AG10803 (cell line): ENCODE data around the gene ACAD10.
A peak's percentile ranks its signal among the peaks of the same experiment; 100 is the strongest.

Source experiments
- DNase-seq: peaks from one replicate; pipeline ENCODE4 v3.0.0; 2010; ENCODE audit warnings: low read depth
- H3K4me3 ChIP-seq: 2 replicates; pipeline ENCODE4 v1.5.1; 2011; ENCODE audit warnings: mild to moderate bottlenecking, low read length, control low read depth
- TF ChIP-seq, protein P1 (sequence below): conservative IDR thresholded peaks from 2 replicates; pipeline ENCODE4 v1.5.1; 2011; ENCODE audit warnings: mild to moderate bottlenecking, low read length, control low read depth, inconsistent platforms

The ACAD10 gene

DNA sequence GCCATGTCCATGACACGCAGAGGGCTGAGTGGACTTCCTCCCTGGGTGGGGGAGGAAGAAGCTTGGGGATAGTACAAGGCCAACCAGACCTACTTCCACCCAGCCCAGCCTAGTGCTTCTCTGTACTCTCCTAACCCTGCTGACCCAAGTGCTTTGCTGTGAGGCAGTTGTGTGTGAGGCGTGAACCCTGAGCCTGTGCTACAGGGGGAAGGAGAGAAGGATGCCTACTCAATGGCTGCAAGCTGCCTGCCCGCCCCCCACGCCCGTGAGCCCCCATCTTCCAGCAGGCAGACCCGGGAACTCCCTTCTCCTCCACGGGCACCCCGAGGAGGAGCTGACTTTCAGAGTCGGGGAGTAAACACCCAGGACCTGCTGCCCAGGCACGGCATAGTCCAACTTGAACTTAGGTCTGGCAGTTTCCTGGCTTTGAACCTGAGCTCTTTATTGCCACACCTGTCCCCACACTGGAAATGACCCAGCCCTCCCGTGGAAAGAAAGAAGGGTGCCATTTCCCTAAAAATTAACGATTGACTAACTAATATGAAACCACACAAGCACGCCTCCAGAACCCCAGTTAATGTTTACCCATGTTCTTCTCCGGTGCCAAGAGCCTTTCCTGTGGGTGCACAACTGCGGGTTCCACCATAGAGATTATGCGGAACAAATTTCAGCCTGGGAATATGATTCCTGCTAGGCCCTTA lies 91.6 kb downstream of the ACAD10 start:
- TF ChIP-seq, protein P1, sequence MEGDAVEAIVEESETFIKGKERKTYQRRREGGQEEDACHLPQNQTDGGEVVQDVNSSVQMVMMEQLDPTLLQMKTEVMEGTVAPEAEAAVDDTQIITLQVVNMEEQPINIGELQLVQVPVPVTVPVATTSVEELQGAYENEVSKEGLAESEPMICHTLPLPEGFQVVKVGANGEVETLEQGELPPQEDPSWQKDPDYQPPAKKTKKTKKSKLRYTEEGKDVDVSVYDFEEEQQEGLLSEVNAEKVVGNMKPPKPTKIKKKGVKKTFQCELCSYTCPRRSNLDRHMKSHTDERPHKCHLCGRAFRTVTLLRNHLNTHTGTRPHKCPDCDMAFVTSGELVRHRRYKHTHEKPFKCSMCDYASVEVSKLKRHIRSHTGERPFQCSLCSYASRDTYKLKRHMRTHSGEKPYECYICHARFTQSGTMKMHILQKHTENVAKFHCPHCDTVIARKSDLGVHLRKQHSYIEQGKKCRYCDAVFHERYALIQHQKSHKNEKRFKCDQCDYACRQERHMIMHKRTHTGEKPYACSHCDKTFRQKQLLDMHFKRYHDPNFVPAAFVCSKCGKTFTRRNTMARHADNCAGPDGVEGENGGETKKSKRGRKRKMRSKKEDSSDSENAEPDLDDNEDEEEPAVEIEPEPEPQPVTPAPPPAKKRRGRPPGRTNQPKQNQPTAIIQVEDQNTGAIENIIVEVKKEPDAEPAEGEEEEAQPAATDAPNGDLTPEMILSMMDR: no peak
- DNase-seq: no peak
- H3K4me3 ChIP-seq: no peak overlapping the region

DNA sequence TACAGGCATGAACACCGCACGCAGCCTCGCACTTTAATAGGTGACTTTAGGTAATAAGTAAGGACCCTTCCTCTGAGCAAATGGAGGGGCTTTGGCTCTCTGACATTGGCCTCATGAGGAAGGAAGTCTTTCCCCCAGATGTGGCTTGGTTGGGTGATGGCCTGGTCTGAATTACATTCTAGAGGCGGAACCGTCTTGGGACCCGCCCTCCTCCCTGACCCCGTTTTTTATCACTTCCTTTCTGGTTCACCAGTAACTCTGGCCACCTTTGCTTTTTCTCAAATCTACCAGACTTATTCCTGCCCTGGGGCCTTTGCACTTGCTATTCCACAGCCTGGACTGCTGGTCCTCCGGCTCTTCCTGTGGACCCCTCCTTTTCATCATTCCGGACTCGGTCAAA lies 94.3 kb downstream of the ACAD10 start:
- H3K4me3 ChIP-seq: no peak overlapping the region
- TF ChIP-seq, protein P1: no peak
- DNase-seq: no peak

DNA sequence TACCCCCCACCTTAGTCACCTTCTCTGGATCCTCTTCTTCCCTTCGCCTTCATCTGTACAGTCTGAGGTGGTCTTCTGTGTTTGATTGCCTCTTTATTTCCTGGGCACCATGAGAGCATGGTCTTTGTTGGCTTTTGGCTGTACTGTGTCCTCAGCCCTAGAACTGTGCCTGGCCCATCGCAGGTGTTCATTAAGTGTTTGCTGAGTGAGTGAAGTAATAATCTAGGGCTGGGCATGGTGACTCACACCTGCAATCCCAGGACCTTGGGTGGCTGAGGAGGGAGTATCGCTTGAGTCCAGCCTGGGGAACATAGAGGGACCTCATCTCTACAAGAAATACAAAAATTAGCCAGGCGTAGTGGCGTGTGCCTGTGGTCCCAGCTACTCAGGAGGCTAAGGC lies 94.8 kb downstream of the ACAD10 start:
- no peak overlapping the region for H3K4me3 ChIP-seq
- no peak for DNase-seq
- TF ChIP-seq, protein P1: no peak

DNA sequence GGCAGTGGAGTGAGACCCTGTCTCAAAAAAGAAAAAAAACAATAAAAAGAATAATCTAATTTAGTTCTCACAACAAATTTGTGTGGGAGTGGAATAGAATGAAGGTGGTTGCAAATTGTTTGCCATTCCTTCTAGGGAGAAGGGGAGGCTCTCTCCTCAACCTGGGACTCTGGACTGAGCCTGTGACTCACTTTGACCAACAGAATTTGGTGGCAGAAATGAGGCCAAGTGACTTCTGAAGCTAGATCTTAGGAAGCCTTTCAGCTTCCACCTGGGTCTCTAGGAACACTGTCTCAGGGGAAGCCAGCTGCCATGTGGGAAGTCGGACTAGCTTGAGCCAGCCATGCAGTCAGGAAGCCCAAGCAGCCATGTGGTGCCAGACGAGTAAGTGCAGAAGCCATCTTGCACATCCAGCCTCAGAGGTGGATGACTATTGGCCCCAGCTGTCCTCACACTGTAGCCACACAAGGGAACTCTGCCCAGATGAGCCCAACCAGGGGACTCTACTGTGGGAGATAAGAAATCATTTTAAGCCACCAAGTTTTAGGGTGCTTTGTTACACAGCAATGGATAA lies 95.3 kb downstream of the ACAD10 start:
- TF ChIP-seq, protein P1: no peak
- no peak overlapping the region for H3K4me3 ChIP-seq
- no peak for DNase-seq

DNA sequence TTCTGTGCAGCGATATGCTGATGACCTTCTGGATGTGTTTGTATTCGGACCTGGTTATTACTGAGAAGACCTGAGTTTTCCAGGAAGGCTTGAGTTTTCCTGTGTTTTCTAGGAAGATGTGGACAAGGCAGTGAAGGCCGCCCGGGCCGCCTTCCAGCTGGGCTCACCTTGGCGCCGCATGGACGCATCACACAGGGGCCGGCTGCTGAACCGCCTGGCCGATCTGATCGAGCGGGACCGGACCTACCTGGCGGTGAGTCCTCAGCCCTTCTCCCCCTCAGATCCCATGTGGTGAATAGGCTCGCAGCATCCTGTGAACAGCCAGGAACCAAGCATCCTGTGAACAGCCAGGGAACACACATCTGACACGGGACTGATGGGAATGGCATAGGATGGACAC lies 97.2 kb downstream of the ACAD10 start:
- TF ChIP-seq, protein P1: no peak
- no peak overlapping the region for H3K4me3 ChIP-seq
- DNase-seq: no peak

DNA sequence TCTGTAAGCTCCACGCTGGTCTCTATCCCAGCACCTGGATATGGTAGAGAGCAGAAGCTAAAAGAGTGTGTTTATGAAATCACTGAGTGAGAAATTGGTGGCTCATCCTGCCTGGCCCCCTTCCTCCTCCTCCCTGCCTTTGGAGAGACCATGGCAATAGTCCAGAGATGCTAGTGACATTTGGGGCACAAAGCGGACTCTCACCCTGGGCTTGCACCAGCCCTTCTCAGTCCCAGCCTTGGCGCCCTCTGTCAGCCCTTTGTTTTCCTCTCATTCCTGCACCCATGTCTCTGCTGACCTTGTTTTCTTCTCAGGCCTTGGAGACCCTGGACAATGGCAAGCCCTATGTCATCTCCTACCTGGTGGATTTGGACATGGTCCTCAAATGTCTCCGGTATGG lies 99.1 kb downstream of the ACAD10 start:
- H3K4me3 ChIP-seq: no peak overlapping the region
- TF ChIP-seq, protein P1: no peak
- DNase-seq: no peak

DNA sequence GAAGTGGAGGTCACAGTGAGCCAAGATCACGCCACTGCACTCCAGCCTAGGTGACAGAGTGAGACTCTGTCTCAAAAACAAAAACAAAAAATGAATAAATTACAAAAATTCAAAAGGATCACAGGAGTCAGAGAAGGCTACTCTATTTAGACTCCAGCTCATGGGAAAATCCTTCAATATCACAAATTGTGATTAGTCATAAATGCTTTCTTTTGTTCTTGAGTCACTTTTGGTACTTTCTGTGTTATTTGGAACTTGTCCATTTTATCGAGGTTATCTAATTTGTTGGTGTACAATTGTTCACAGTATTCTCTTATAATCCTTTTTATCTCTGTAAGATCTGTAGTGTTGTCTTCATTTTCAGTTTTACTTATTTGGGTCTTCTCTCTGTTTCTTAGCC lies 99.8 kb downstream of the ACAD10 start:
- H3K4me3 ChIP-seq: no peak overlapping the region
- TF ChIP-seq, protein P1: no peak
- peak; percentile 26 for DNase-seq
